HG02759 (cell line): ENCODE measurements around the gene RTP5.
"Not testable (repeated sequence)": the region's sequence is repeated elsewhere in the genome, so short reads cannot be mapped to it uniquely, and the experiment has no call there.

ENCODE experiments used
- ATAC-seq: cut with Tn5 transposase; IDR thresholded peaks from one replicate; pipeline ENCODE4 v1.9.1; 2021; ENCODE audit warnings: mild to moderate bottlenecking, moderate library complexity; ENCODE audit not compliant: unreplicated experiment

Gene RTP5

GRCh38 chr2:241922411-241922810 lies 52.9 kb downstream of the RTP5 start:
- ATAC-seq: no peak

DNA sequence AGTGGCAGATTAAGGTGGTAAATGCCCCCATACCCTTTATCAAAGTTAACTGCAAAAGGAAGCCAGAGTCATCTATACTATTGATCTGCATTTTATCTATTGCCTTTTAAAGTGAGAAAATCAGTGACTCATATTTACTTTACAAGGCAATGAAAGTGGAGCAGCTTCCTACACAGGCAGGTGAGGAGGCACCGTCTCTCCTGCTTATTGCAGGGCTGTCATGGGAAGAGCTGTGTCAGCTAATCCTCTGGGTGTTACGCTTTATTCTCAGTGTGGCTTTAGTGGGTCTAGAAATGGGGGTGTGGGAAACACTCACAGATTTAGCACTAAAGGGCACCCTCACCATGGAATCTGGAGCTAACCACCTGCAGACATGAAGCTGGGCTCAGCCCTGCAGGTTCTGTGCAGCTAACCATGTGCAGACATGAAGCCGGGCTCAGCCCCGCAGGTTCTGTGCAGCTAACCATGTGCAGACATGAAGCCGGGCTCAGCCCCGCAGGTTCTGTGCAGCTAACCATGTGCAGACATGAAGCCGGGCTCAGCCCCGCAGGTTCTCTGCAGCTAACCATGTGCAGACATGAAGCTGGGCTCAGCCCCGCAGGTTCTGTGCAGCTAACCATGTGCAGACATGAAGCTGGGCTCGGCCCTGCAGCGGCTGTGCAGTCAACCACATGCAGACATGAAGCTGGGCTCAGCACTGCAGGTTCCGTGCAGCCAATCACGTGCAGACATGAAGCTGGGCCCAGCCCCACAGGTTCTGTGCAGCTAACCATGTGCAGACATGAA lies 53.5 kb downstream of the RTP5 start:
- ATAC-seq: not testable (repeated sequence)
